GM18508 (cell line): ENCODE measurements around the gene TCFL5.

ENCODE experiments used
- ATAC-seq: cut with Tn5 transposase; IDR thresholded peaks from one replicate; pipeline ENCODE4 v1.9.1; 2021; ENCODE audit warnings: moderate number of reproducible peaks; ENCODE audit not compliant: insufficient read depth, unreplicated experiment

The TCFL5 gene

GRCh38 chr20:62861726-62862336 is at the start of gene TCFL5:
Gene TCFL5 (minus strand): TSS chr20:62861822. CDS start chr20:62861670, 152 bp downstream.
- no peak for ATAC-seq

GRCh38 chr20:62910777-62911497 is 49.3 kb upstream of the TCFL5 start:
- no peak for ATAC-seq

DNA sequence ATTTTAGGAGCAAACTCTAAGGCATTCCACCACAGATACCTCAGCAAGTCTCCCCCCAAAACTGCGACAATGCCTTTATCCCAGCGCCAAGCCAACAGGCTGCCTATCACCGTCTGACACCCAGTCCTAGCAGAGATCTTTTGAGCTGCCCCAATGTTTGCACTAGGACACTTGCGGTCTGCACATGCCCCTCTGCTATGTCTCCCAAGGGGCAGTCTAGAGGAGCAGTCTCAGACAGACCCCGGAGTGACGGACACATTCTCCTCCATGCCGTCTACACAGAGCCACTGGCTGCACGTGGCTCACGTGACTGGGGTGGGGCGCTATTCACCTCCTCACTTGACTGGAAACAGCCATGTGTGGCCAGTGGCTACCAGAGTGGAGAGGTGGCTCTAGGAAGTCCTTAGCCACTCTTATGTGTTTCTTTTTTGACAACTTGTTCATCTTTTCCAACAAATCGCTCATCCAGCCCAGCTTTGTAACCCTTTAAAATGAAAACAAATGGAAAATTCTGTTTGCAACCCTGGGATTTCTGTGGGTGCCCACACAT is 48.7 kb upstream of the TCFL5 start:
- ATAC-seq, result no peak

DNA sequence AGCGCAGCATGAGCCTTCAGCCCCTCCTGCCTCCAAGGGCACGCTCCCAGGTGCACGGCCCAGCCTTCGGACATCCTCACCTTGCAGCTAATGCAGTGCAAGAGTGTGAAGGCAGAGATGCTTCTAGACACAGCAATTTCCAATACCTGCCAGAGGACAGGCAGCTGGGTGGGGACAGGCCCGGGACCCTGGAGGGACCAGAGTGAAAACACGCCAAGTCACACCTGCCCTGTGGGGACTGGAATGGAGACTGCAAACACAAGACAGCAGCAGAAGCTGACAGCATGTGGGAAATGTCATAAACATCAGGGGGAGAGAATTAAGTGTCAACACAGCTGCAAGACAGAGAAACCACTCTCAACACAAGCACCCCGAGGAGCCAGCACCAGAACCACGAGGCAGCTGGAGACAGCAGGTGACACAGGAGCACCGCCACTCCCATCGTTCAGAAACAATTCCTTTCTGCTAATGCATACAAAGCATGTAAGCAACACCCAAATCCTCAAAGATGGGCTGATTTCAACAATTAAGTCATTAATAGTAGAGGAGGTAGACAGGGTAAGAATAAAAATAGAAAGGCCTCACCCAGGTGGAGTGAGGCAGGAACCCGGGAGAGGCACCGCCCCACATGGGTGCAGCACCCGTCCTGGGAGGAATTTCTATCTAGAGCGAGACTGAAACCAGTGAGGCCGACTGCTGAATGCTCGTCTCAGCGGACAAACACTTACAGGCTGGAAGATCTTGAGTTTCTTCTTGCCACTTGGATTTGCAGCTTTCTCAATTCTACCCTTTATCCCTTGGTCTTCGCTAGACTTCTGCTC is 47.6 kb upstream of the TCFL5 start:
- ATAC-seq, result no peak

DNA sequence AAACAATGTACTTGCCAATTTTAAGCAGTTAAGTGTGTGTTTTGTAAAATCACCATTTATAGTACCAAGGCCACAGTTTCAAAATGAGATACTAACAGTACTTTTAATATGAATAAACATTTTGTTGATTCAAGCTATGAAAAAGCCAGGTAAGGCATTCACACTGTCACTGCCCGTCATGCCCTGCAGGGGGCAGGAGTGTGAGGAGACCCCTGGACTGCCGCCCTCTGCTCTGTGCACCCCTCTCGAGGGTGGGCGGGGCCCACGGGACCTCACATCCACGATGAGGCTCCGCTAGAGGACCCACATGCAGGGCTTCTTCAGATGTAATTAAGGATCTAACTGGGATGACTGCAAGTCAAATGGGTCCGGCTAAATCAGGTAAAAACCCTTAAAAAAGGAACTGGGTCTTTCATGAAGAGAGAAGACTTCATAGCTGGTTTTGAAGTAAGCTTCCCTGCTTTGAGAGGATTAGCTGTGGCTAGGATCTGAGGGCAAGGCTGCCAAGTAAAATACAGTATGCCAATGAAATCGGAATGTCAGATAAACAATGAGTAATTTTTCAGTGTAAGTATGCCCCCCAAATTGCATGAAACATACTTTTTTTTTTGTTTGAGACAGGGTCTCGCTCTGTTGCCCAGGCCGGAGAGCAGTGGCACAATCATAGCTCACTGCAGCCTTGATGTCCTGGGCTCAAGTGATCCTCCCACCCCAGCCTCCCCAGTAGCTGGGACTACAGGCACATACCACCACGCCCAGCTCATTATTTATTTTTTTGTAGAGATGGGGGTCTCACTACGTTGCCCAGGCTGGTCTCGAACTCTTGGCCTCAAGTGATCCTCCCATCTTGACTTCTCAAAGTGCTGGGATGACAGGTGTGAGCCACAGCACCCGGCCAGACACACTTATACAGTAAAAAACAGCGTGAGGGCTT is 46.0 kb upstream of the TCFL5 start:
- no peak for ATAC-seq

- ATAC-seq, result no peak
Measured at GRCh38 chr20:62906647-62907375, 45.2 kb upstream of the TCFL5 start.

- no peak for ATAC-seq
Measured at GRCh38 chr20:62906209-62906608, 44.6 kb upstream of the TCFL5 start.

GRCh38 chr20:62905536-62906117 is 44.0 kb upstream of the TCFL5 start:
- no peak for ATAC-seq

GRCh38 chr20:62902926-62903615 is 41.4 kb upstream of the TCFL5 start:
- no peak for ATAC-seq

- ATAC-seq, result no peak
Measured at GRCh38 chr20:62901891-62902290, 40.3 kb upstream of the TCFL5 start.

DNA sequence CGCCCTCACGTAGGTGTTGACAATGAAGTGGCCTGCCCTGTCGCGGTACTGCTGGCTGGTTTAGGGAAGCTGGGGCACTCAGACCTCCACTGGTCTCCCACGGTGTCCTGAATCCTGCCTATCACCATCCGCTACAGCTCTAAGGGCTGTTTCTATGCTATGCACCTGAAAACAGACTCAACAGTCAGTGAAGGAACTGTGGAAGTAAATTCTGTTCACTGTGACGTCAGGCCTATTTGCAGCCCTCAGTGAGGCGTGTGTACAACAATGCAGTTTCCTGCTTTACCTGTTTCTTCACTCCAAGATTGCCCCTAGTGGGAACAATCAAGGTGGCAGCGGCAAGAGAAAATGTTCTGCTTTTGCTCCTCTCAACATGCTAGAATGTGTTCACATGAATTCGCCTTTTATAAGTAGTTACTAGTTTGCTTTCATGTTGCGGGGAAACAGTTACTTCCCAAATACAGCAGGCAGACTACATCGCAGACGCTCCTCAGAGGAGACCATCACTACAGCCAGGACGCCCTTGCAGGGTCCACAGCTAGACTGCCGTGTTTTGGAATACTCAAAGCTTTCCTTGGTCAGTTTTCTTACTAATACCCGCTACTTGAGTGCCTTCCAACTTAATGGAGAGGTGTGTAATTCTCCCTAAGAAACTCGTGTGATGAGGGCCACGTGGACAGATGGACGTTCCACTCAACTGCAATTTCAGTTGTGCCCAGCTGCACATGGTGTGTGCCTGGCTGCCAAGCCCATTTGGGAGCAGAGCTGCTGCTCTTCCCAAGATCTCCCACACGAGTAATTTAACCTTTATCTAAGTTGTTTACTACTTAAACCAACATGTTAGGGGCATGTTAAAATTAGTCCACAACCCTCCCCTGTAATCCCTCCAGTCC is 39.3 kb upstream of the TCFL5 start:
- no peak for ATAC-seq

DNA sequence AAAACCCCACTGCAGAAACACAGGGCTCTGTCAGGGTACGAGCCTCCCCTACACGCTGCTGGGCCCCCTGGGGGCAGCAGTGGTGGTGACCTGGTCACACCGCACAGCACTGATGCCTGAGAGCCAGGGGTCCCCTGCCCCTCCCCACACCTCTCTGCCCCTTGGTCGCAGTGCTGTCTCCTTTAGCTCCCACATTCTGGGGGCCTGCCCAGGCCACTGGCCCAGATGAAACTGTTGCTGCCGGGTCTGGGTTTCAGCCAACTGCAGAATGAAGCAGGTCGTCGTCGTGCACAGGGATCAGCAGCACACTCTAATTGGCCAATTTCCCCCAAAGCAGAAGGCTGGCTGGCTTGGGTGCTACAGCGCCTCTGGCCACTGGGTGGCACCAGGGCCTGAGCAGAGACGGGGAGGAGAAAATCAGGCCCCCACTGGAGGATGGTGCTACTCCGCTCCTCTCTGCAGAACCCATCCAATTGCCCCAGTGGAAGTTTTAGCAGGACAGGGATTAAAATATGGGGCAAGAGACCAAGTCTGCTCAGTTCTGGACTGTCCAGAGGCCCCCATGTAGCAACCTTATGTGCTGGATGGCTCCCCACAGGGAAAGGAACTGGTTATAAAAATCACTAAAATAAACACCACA is 38.5 kb upstream of the TCFL5 start:
- no peak for ATAC-seq

DNA sequence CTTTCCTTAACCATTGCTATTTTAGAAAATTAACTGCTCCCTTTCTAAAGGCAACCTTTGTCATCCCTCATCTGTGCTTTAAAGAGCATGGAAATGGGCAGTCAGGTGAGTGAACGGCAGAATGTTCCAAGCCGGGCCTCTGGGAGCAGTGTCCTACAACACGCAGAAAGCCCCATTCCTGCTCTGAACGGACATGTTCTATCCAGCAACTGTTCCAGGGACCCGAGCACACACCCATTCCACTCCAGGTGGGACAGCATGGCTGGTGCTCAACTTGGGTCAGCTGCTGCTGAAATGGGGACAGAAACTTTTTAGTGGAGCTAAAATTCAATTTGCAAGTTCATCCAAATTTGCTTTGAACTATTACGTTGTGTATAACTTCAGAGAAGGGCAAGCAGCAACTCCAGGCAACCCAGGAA is 38.0 kb upstream of the TCFL5 start:
- ATAC-seq, result no peak

GRCh38 chr20:62898970-62899632 is 37.5 kb upstream of the TCFL5 start:
- no peak for ATAC-seq

GRCh38 chr20:62898093-62898964 is 36.7 kb upstream of the TCFL5 start:
- no peak for ATAC-seq
